Activated CD8-positive, alpha-beta T cell treated with anti-CD3 and anti-CD28 coated beads for 36 hours (primary cell): Measurements from ENCODE around the gene BORCS6. TPM values are rescaled to one million over a fixed set of nuclear protein-coding genes. Genes with fewer than 3 reads are reported as not detected.
A peak's percentile ranks its signal among the peaks of the same experiment; 100 is the strongest.

Source experiments
- ATAC-seq: fragments of 200-7000 bp; cut with Tn5 transposase; one replicate; pipeline ENCODE4 v1.10.0; 2021; ENCODE audit warnings: mild to moderate bottlenecking, moderate library complexity
- CTCF ChIA-PET: fragments of 350-600 bp; sonication (Branson Sonifier 250); formaldehyde crosslinking; loops from one replicate; lab custom pipeline; 2021; ENCODE audit warnings: antibody characterized with exemption; lab: Charles Lee
- POLR2A ChIA-PET: fragments of 350-600 bp; sonication (Branson Sonifier 250); formaldehyde crosslinking; loops from one replicate; lab custom pipeline; 2021; ENCODE audit warnings: antibody characterized with exemption; lab: Charles Lee
- DNase-seq: peaks from one replicate; pipeline ENCODE4 v3.0.0-alpha.2; 2020
- H3K27ac Mint-ChIP-seq: one replicate; pipeline ENCODE4 v1.8.0; 2021; ENCODE audit warnings: mild to moderate bottlenecking, mixed read lengths
- H3K27me3 Mint-ChIP-seq: one replicate; pipeline ENCODE4 v1.8.0; 2021; ENCODE audit warnings: mixed read lengths
- H3K36me3 Mint-ChIP-seq: one replicate; pipeline ENCODE4 v1.8.0; 2021; ENCODE audit warnings: low read depth, mixed read lengths
- H3K4me1 Mint-ChIP-seq: one replicate; pipeline ENCODE4 v1.8.0; 2021; ENCODE audit warnings: low read depth, mixed read lengths
- H3K4me3 Mint-ChIP-seq: one replicate; pipeline ENCODE4 v1.8.0; 2021; ENCODE audit warnings: mild to moderate bottlenecking, moderate library complexity, mixed read lengths
- H3K9me3 Mint-ChIP-seq: one replicate; pipeline ENCODE4 v1.8.0; 2021; ENCODE audit warnings: mixed read lengths
- CTCF ChIP-seq: fragments of 200-600 bp; IDR thresholded peaks from one replicate; pipeline ENCODE4 v1.8.0; 2022; ENCODE audit warnings: antibody characterized with exemption, mild to moderate bottlenecking
- intact Hi-C: fragments of 100-400 bp; cut with micrococcal nuclease; formaldehyde crosslinking; loops from one replicate; pipeline ENCODE4 v1.10.0; 2022
- microRNA-seq: library from miRNA; unstranded; fragments of <30 nt; microRNA quantifications from one replicate; pipeline ENCODE4 v1.2.0, GENCODE V29; 2022; ENCODE audit warnings: borderline microRNAs expressed, borderline replicate concordance
- total RNA-seq, 2 experiments: library from RNA; stranded (reverse); gene quantifications; one replicate each; pipeline ENCODE4 v1.2.3, GENCODE V29; 2021

The BORCS6 gene
- total RNA-seq, 2 experiments from 2014 or later: 5.5 to 6.2 TPM

GRCh38 chr17:8141045-8141444 lies 48.9 kb downstream of the BORCS6 start:
- ChIA-PET POLR2A (interaction anchor here (0.5 to 12.8 kb wide), 8 partner anchors 14 to 107 kb away, joined by 3 to 228 read pairs (median 4); partner anchors contain the start of genes ALOXE3, PER1 and VAMP2), CTCF (interaction anchor here (1.2 to 9.0 kb wide), 3 partner anchors 10 to 32 kb away, joined by 3 to 63 read pairs (median 4); partner anchors contain the start of gene ALOXE3)
- intact Hi-C loops: no loop called here
- no peaks in the 10 kb centered on the region for H3K4me1 Mint-ChIP-seq
- H3K36me3 Mint-ChIP-seq: peaks cover 35% of the 10 kb centered on the region
- H3K4me3 Mint-ChIP-seq: no peak overlapping the region
- no peaks in the 10 kb centered on the region for H3K9me3 Mint-ChIP-seq
- peaks cover 3% of the 10 kb centered on the region for H3K27me3 Mint-ChIP-seq
- no peak overlapping the region for H3K27ac Mint-ChIP-seq
- ATAC-seq (no peak), DNase-seq (no peak)
- TF ChIP-seq CTCF: no peak

GRCh38 chr17:8140065-8141029 lies 49.6 kb downstream of the BORCS6 start:
- Mint-ChIP-seq H3K4me1 (no peaks in the 10 kb centered on the region), H3K9me3 (no peaks in the 10 kb centered on the region), H3K4me3 (no peak overlapping the region), H3K36me3 (peaks cover 33% of the 10 kb centered on the region), H3K27me3 (peaks cover 3% of the 10 kb centered on the region), H3K27ac (peak overlapping the region; percentile 25)
- no peak for TF ChIP-seq CTCF
- intact Hi-C loops: no loop called here
- ATAC-seq: no peak
- ChIA-PET POLR2A (interaction anchor here (0.5 to 12.8 kb wide), 12 partner anchors 14 to 108 kb away, joined by 3 to 228 read pairs (median 5); partner anchors contain the start of genes ALOXE3, HES7, PER1 and VAMP2), CTCF (interaction anchor here (0.7 to 9.0 kb wide), 9 partner anchors 8 to 62 kb away, joined by 3 to 63 read pairs (median 4); partner anchors contain the start of genes ALOXE3, HES7 and PER1)
- DNase-seq: no peak

- ChIA-PET POLR2A (interaction anchor here (0.8 to 12.8 kb wide), 16 partner anchors 8 to 208 kb away, joined by 3 to 228 read pairs (median 4); partner anchors contain the start of genes ALOXE3, HES7, PER1 and PFAS), CTCF (interaction anchor here (0.6 to 9.0 kb wide), 21 partner anchors 7 to 162 kb away, joined by 3 to 63 read pairs (median 4); partner anchors contain the start of genes ALOXE3, BORCS6, CTC1 and HES7)
- no peak overlapping the region for H3K27ac Mint-ChIP-seq
- no peaks in the 10 kb centered on the region for H3K4me1 Mint-ChIP-seq
- peaks cover 3% of the 10 kb centered on the region for H3K27me3 Mint-ChIP-seq
- no peak overlapping the region for H3K4me3 Mint-ChIP-seq
- TF ChIP-seq CTCF: peak; percentile 87
- no peaks in the 10 kb centered on the region for H3K9me3 Mint-ChIP-seq
- peak; percentile 90 for ATAC-seq
- intact Hi-C loops: loop anchor here (1.0 to 5.0 kb wide), 5 partner anchors 12 to 162 kb away; no protein-coding TSS in a partner anchor
- H3K36me3 Mint-ChIP-seq: peaks cover 28% of the 10 kb centered on the region
- peak; percentile 98 for DNase-seq
Observed at GRCh38 chr17:8138672-8139371, 51.2 kb downstream of the BORCS6 start.

GRCh38 chr17:8138374-8138671 lies 51.7 kb downstream of the BORCS6 start:
- CTCF ChIA-PET: interaction anchor here (0.6 to 9.0 kb wide), 18 partner anchors 8 to 163 kb away, joined by 3 to 63 read pairs (median 6); partner anchors contain the start of genes ALOXE3, AURKB, CTC1 and HES7
- ATAC-seq (no peak), DNase-seq (no peak)
- Mint-ChIP-seq H3K27me3 (peaks cover 3% of the 10 kb centered on the region), H3K9me3 (no peaks in the 10 kb centered on the region), H3K4me3 (no peak overlapping the region), H3K27ac (no peak overlapping the region), H3K4me1 (no peaks in the 10 kb centered on the region), H3K36me3 (peaks cover 24% of the 10 kb centered on the region)
- POLR2A ChIA-PET: interaction anchor here (0.7 to 12.8 kb wide), 15 partner anchors 8 to 207 kb away, joined by 3 to 228 read pairs (median 4); partner anchors contain the start of genes ALOXE3, AURKB, HES7 and PER1
- no peak for TF ChIP-seq CTCF
- intact Hi-C loops: loop anchor here (2.0 to 5.0 kb wide), 4 partner anchors 18 to 162 kb away; no protein-coding TSS in a partner anchor

Small RNAs within 50 kb of the gene (microRNA-seq; reads per million reads assigned to microRNA genes)
- gene MIR4521: 94.2 reads per million, percentile 68 among the genes with 10 or more reads in this experiment
- gene MIR6883: not detected

Other genes with a start within 250 kb of the BORCS6 start
- gene GUCY2D, start 187.6 kb downstream of the BORCS6 start, total RNA-seq: not detected
- under 1 TPM in 1 of 2 experiments, not detected in 1; 0.16 TPM for gene ALOX15B, start 151.1 kb downstream of the BORCS6 start, total RNA-seq
- 1 to 10 TPM; 4.3 to 5.2 TPM for gene ALOX12B, start 102.5 kb downstream of the BORCS6 start, total RNA-seq
- gene ALOXE3, start 71.7 kb downstream of the BORCS6 start, total RNA-seq: under 1 TPM in 1 of 2 experiments, not detected in 1; 0.09 TPM
- gene HES7, start 66.1 kb downstream of the BORCS6 start, total RNA-seq: 1 to 10 TPM; 4.0 to 4.9 TPM
- gene PER1, start 37.8 kb downstream of the BORCS6 start, total RNA-seq: 100 to 1,000 TPM; 123 to 129 TPM
- gene VAMP2, start 27.2 kb downstream of the BORCS6 start, total RNA-seq: 10 to 100 TPM; 30.0 to 33.7 TPM
- 10 to 100 TPM; 33.4 to 35.9 TPM for gene TMEM107, start 13.8 kb downstream of the BORCS6 start, total RNA-seq
- gene AURKB, start 20.4 kb upstream of the BORCS6 start, total RNA-seq: 100 to 1,000 TPM; 170 to 174 TPM
- 10 to 100 TPM; 53.0 to 60.3 TPM for gene CTC1, start 57.9 kb upstream of the BORCS6 start, total RNA-seq
- gene PFAS, start 59.1 kb upstream of the BORCS6 start, total RNA-seq: 100 to 1,000 TPM; 152 to 157 TPM
- gene RANGRF, start 98.5 kb upstream of the BORCS6 start, total RNA-seq: 10 to 100 TPM; 44.1 to 47.8 TPM
- gene SLC25A35, start 105.2 kb upstream of the BORCS6 start, total RNA-seq: 1 to 10 TPM; 2.1 to 3.0 TPM
- not detected for gene ARHGEF15, start 120.1 kb upstream of the BORCS6 start, total RNA-seq
- not detected for gene ODF4, start 149.7 kb upstream of the BORCS6 start, total RNA-seq
- gene RPL26, start 193.0 kb upstream of the BORCS6 start, total RNA-seq: 1,000 to 10,000 TPM; 3,141 to 3,176 TPM
- gene RNF222, start 207.6 kb upstream of the BORCS6 start, total RNA-seq: under 1 TPM; 0.11 TPM
- gene NDEL1, start 245.7 kb upstream of the BORCS6 start, total RNA-seq: 10 to 100 TPM; 48.1 to 53.9 TPM